ENCODE measurements around the gene ARHGEF4. TPM values are rescaled to one million over a fixed set of nuclear protein-coding genes. Genes with fewer than 3 reads are reported as not detected.

Gene ARHGEF4
- total RNA-seq, 1 experiment from 2014 or later = 20.0 TPM

- H3K36me3 ChIP-seq (ENCODE audit: low read depth) = no peaks in the 10 kb centered on the region
- CTCF ChIA-PET = no interaction called here
Measured at GRCh38 chr2:130884503-130884902, 47.8 kb downstream of the ARHGEF4 start.

GRCh38 chr2:130887643-130888042 is 50.9 kb downstream of the ARHGEF4 start:
- H3K4me1 ChIP-seq (replicated peaks; ENCODE audit: insufficient read depth) = peaks cover under 1% of the 10 kb centered on the region
- no peak overlapping the region for H3K4me2 ChIP-seq
- ChIA-PET POLR2A (ENCODE audit: unreplicated experiment) (no interaction called here), CTCF (no interaction called here)
- no peak overlapping the region for H3K4me3 ChIP-seq
- H3K79me2 ChIP-seq (ENCODE audit: low read depth) = no peaks in the 10 kb centered on the region
- no peaks in the 10 kb centered on the region; the same call in 1 of the 2 replicates for H4K20me1 ChIP-seq (ENCODE audit: insufficient read depth)
- H3K9me3 ChIP-seq (ENCODE audit: insufficient read depth, low read depth) = no peaks in the 10 kb centered on the region
- H3K27me3 ChIP-seq (ENCODE audit: insufficient read depth, low read depth) = no peaks in the 10 kb centered on the region
- BruUV-seq (replicated peaks) = no TSS peak
- no peaks in the 10 kb centered on the region for H3F3A ChIP-seq (ENCODE audit: insufficient read depth, low read depth)
- H2AFZ ChIP-seq = no peak overlapping the region
- DNase-seq = no peak
- intact Hi-C loops (cut with micrococcal nuclease; ENCODE audit: unreplicated experiment) = no loop called here
- H3K27ac ChIP-seq = no peak overlapping the region
- no peaks in the 10 kb centered on the region for H3K36me3 ChIP-seq (ENCODE audit: low read depth)
- TF ChIP-seq EZH2 (IDR thresholded peaks at IDR 0.05; ENCODE audit: low read depth) (no peak), CTCF (conservative IDR thresholded peaks at IDR 0.05) (no peak)
- no peaks in the 10 kb centered on the region for H3K9me2 ChIP-seq (ENCODE audit: insufficient read depth)

More at GRCh38 chr2:130884503-130884902, 47.8 kb downstream of the ARHGEF4 start:
- H3F3A ChIP-seq (ENCODE audit: insufficient read depth, low read depth) = peaks cover 5% of the 10 kb centered on the region; the same call in 1 of the 2 replicates
- no peak for TF ChIP-seq CTCF (conservative IDR thresholded peaks at IDR 0.05)
- no peak overlapping the region for H3K4me3 ChIP-seq
- no peak overlapping the region for H3K4me2 ChIP-seq
- H3K27me3 ChIP-seq (ENCODE audit: insufficient read depth, low read depth) = no peaks in the 10 kb centered on the region
- no peaks in the 10 kb centered on the region for H3K79me2 ChIP-seq (ENCODE audit: low read depth)
- no TSS peak for BruUV-seq (replicated peaks)
- no peak for DNase-seq
- intact Hi-C loops (cut with micrococcal nuclease; ENCODE audit: unreplicated experiment) = no loop called here
- H2AFZ ChIP-seq = no peak overlapping the region
- no peaks in the 10 kb centered on the region; the same call in 1 of the 2 replicates for H4K20me1 ChIP-seq (ENCODE audit: insufficient read depth)
- no peaks in the 10 kb centered on the region for H3K9me2 ChIP-seq (ENCODE audit: insufficient read depth)
- H3K27ac ChIP-seq = no peak overlapping the region
- POLR2A ChIA-PET (ENCODE audit: unreplicated experiment) = no interaction called here
- no peaks in the 10 kb centered on the region for H3K9me3 ChIP-seq (ENCODE audit: insufficient read depth, low read depth)
- H3K4me1 ChIP-seq (replicated peaks; ENCODE audit: insufficient read depth) = peaks cover 19% of the 10 kb centered on the region

- intact Hi-C loops (cut with micrococcal nuclease; ENCODE audit: unreplicated experiment) = no loop called here
- no peak for TF ChIP-seq CTCF (conservative IDR thresholded peaks at IDR 0.05)
- no peak for TF ChIP-seq EZH2 (IDR thresholded peaks at IDR 0.05; ENCODE audit: low read depth)
- H3K36me3 ChIP-seq (ENCODE audit: low read depth) = no peaks in the 10 kb centered on the region
- H4K20me1 ChIP-seq (ENCODE audit: insufficient read depth) = no peaks in the 10 kb centered on the region; the same call in 1 of the 2 replicates
- no TSS peak for BruUV-seq (replicated peaks)
- H3K4me2 ChIP-seq = no peak overlapping the region
- no peak for DNase-seq
- no peaks in the 10 kb centered on the region for H3K27me3 ChIP-seq (ENCODE audit: insufficient read depth, low read depth)
- no peak overlapping the region for H3K4me3 ChIP-seq
- ChIA-PET CTCF (no interaction called here), POLR2A (ENCODE audit: unreplicated experiment) (no interaction called here)
- peak overlapping the region; percentile 14; the same call in 1 of the 2 replicates for H3K27ac ChIP-seq
- H3K9me2 ChIP-seq (ENCODE audit: insufficient read depth) = no peaks in the 10 kb centered on the region
- H3K9me3 ChIP-seq (ENCODE audit: insufficient read depth, low read depth) = no peaks in the 10 kb centered on the region
- no peaks in the 10 kb centered on the region for H3F3A ChIP-seq (ENCODE audit: insufficient read depth, low read depth)
- no peak overlapping the region for H2AFZ ChIP-seq
- H3K79me2 ChIP-seq (ENCODE audit: low read depth) = no peaks in the 10 kb centered on the region
- H3K4me1 ChIP-seq (replicated peaks; ENCODE audit: insufficient read depth) = 0 out of 2 replicates have a peak, but pooled peaks cover 5% of the 10 kb centered on the region
Measured at GRCh38 chr2:130890941-130891669, 54.4 kb downstream of the ARHGEF4 start.
